Endothelial cell of umbilical vein (primary cell): Measurements from ENCODE around the gene PDE4C.
"Not testable (repeated sequence)": the region's sequence is repeated elsewhere in the genome, so short reads cannot be mapped to it uniquely, and the experiment has no call there.

Source experiments
- GATA2 ChIP-seq: IDR thresholded peaks from 2 replicates; pipeline ENCODE4 v1.7.0; 2011; ENCODE audit warnings: low read depth, mild to moderate bottlenecking, moderate library complexity, mixed read lengths, low read length; ENCODE audit not compliant: insufficient read length, insufficient read depth
- JUN ChIP-seq: IDR thresholded peaks from 2 replicates; pipeline ENCODE4 v1.6.1; 2011; ENCODE audit warnings: borderline replicate concordance, low read depth; ENCODE audit not compliant: insufficient read length, insufficient read depth
- POLR2A ChIP-seq: IDR thresholded peaks from 2 replicates; pipeline ENCODE4 v1.6.1; 2012; ENCODE audit warnings: low read depth, mild to moderate bottlenecking, control low read depth, low read length
- POLR2AphosphoS5 ChIP-seq: IDR thresholded peaks from 2 replicates; pipeline ENCODE4 v1.6.1; 2012; ENCODE audit warnings: low read depth, mild to moderate bottlenecking, control low read depth, low read length, moderate library complexity; ENCODE audit not compliant: insufficient read depth
- TF ChIP-seq, protein P1 (sequence below), 2 donors: IDR thresholded peaks; 1 replicate in 1 of 2; 2 replicates in 1 of 2; pipeline ENCODE4 v1.5.1; 2011; ENCODE audit warnings: low read length in 2 of 2, mild to moderate bottlenecking in 2 of 2, moderate library complexity in 2 of 2, control low read depth in 1 of 2, inconsistent platforms in 1 of 2, low read depth in 1 of 2; ENCODE audit not compliant: insufficient read depth in 1 of 2; ENCODE audit errors: extremely low read depth in 1 of 2

DNA sequence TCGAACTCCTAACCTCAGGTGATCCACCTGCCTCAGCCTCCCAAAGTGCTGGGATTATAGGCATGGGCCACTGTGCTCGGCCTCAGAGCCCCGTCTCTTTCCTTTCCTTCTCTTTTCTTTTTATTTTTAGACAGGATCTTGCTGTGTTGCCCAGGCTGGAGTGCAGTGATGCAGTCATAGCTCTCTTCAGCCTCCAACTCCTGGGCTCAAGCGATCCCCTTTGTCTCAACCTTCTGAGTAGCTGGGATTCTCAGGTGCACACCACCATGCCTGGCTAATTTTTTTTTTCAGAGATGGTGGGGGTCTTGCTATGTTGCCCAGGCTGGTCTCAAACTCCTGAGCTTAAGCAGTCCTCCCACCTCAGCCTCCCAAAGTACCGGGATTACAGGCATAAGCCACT is 16.3 kb downstream of the PDE4C start:
- TF ChIP-seq, protein P1, sequence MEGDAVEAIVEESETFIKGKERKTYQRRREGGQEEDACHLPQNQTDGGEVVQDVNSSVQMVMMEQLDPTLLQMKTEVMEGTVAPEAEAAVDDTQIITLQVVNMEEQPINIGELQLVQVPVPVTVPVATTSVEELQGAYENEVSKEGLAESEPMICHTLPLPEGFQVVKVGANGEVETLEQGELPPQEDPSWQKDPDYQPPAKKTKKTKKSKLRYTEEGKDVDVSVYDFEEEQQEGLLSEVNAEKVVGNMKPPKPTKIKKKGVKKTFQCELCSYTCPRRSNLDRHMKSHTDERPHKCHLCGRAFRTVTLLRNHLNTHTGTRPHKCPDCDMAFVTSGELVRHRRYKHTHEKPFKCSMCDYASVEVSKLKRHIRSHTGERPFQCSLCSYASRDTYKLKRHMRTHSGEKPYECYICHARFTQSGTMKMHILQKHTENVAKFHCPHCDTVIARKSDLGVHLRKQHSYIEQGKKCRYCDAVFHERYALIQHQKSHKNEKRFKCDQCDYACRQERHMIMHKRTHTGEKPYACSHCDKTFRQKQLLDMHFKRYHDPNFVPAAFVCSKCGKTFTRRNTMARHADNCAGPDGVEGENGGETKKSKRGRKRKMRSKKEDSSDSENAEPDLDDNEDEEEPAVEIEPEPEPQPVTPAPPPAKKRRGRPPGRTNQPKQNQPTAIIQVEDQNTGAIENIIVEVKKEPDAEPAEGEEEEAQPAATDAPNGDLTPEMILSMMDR (IDR thresholded peaks at IDR 0.05; ENCODE audit: extremely low read depth in 1 of 2, insufficient read depth in 1 of 2, low read depth in 1 of 2, low read length in 2 of 2), result not testable (repeated sequence)
- not testable (repeated sequence) for TF ChIP-seq POLR2A, JUN, GATA2, POLR2AphosphoS5
